ENCODE measurements around the gene GZMM. TPM values are rescaled to one million over a fixed set of nuclear protein-coding genes. Genes with fewer than 3 reads are reported as not detected.

Gene GZMM
- polyA plus RNA-seq, 3 donors, result 0.32 to 1.4 (median 0.48) TPM

GRCh38 chr19:501646-502045 is 42.2 kb upstream of the GZMM start:
- no peak overlapping the region for H3K4me3 ChIP-seq (replicated peaks in 1 of 3; ENCODE audit: low read depth in 2 of 3, low read length in 3 of 3)
- H3K4me2 ChIP-seq (replicated peaks; ENCODE audit: extremely low read depth, low read length, poor library complexity, severe bottlenecking), result no peak overlapping the region
- H2AFZ ChIP-seq (ENCODE audit: insufficient read depth, low read depth, low read length, poor library complexity, severe bottlenecking), result no peak overlapping the region
- Mint-ChIP-seq H3K4me3 (no peak overlapping the region), H3K36me3 (peaks cover 6 to 7% of the 10 kb centered on the region in 2 donors), H3K4me1 (peaks cover 14% of the 10 kb centered on the region), H3K9me3 (peaks cover 3 to 43% (median 29%) of the 10 kb centered on the region in 7 donors), H3K27ac (no peak overlapping the region), H3K27me3 (ENCODE audit: low read depth in 3 of 3) (peaks cover 20 to 44% (median 42%) of the 10 kb centered on the region in 3 donors)
- H4K20me1 ChIP-seq (ENCODE audit: insufficient read depth, low read length), result no peaks in the 10 kb centered on the region
- peaks cover 19 to 23% of the 10 kb centered on the region in 2 donors for H3K9me3 ChIP-seq (replicated peaks in 1 of 2; ENCODE audit: control insufficient read depth in 1 of 2, insufficient read depth in 1 of 2, low read length in 2 of 2)
- intact Hi-C loops (cut with micrococcal nuclease), result loop anchor here in 1 of 2 donors (10.0 kb wide), 1 partner anchor 133 kb away; the partner anchor contains the start of genes FGF22 and POLRMT
- H3K9ac ChIP-seq (ENCODE audit: insufficient read depth, low read length, poor library complexity, severe bottlenecking), result no peak overlapping the region
- no peaks in the 10 kb centered on the region for H3K79me2 ChIP-seq (ENCODE audit: insufficient read depth, low read length)
- no peak for DNase-seq
- peaks cover 18 to 20% of the 10 kb centered on the region in 2 donors for H3K4me1 ChIP-seq (ENCODE audit: control insufficient read depth in 1 of 2, insufficient read depth in 2 of 2, low read length in 2 of 2)
- TF ChIP-seq CTCF (IDR thresholded peaks at IDR 0.05), result no peak
- 96% methylated on average over 2 of the region's 17 CpGs for WGBS (ENCODE audit: insufficient coverage)
- no peaks in the 10 kb centered on the region for H3K36me3 ChIP-seq (replicated peaks in 1 of 2; ENCODE audit: control insufficient read depth in 1 of 2, insufficient read depth in 2 of 2, low read length in 2 of 2)
- no peak overlapping the region for H3K27ac ChIP-seq (ENCODE audit: low read depth in 1 of 2, low read length in 2 of 2)
- H3K27me3 ChIP-seq (ENCODE audit: control insufficient read depth in 2 of 2, insufficient read depth in 2 of 2, low read length in 2 of 2), result peaks cover 13 to 28% of the 10 kb centered on the region in 2 donors

- 95% methylated on average over 12 of the region's 14 CpGs for WGBS (ENCODE audit: insufficient coverage)
- Histone ChIP-seq H4K20me1 (ENCODE audit: insufficient read depth, low read length) (peaks cover 17% of the 10 kb centered on the region), H3K9me3 (replicated peaks in 1 of 2; ENCODE audit: control insufficient read depth in 1 of 2, insufficient read depth in 1 of 2, low read length in 2 of 2) (peaks cover 13 to 16% of the 10 kb centered on the region in 2 donors), H3K27ac (ENCODE audit: low read depth in 1 of 2, low read length in 2 of 2) (no peak overlapping the region), H3K27me3 (ENCODE audit: control insufficient read depth in 2 of 2, insufficient read depth in 2 of 2, low read length in 2 of 2) (peaks cover 0 to 7% of the 10 kb centered on the region in 2 donors), H3K4me3 (replicated peaks in 1 of 3; ENCODE audit: low read depth in 2 of 3, low read length in 3 of 3) (no peak overlapping the region), H3K79me2 (ENCODE audit: insufficient read depth, low read length) (peaks cover 14% of the 10 kb centered on the region), H2AFZ (ENCODE audit: insufficient read depth, low read depth, low read length, poor library complexity, severe bottlenecking) (no peak overlapping the region), H3K4me2 (replicated peaks; ENCODE audit: extremely low read depth, low read length, poor library complexity, severe bottlenecking) (no peak overlapping the region), H3K4me1 (ENCODE audit: control insufficient read depth in 1 of 2, insufficient read depth in 2 of 2, low read length in 2 of 2) (peaks cover 28 to 34% of the 10 kb centered on the region in 2 donors), H3K36me3 (replicated peaks in 1 of 2; ENCODE audit: control insufficient read depth in 1 of 2, insufficient read depth in 2 of 2, low read length in 2 of 2) (peaks cover 0 to 3% of the 10 kb centered on the region in 2 donors), H3K9ac (ENCODE audit: insufficient read depth, low read length, poor library complexity, severe bottlenecking) (no peak overlapping the region)
- H3K27me3 Mint-ChIP-seq (ENCODE audit: low read depth in 3 of 3), result peaks cover 5 to 19% (median 16%) of the 10 kb centered on the region in 3 donors
- H3K9me3 Mint-ChIP-seq, result peaks cover 3 to 33% (median 22%) of the 10 kb centered on the region in 7 donors
- H3K27ac Mint-ChIP-seq, result no peak overlapping the region
- H3K4me3 Mint-ChIP-seq, result no peak overlapping the region
- peaks cover 22% of the 10 kb centered on the region for H3K4me1 Mint-ChIP-seq
- intact Hi-C loops (cut with micrococcal nuclease), result loop anchor here in 1 of 2 donors (5.0 to 10.0 kb wide), 2 partner anchors 130 to 162 kb away; partner anchors contain the start of genes FGF22, MIER2 and POLRMT
- H3K36me3 Mint-ChIP-seq, result peaks cover 7 to 16% of the 10 kb centered on the region in 2 donors
- DNase-seq, result no peak
- no peak for TF ChIP-seq CTCF (IDR thresholded peaks at IDR 0.05)
Measured at GRCh38 chr19:504616-505015, 39.2 kb upstream of the GZMM start.
